MV-4-11 (cell line): Measurements from ENCODE around the gene SP2.
"Not testable (repeated sequence)": the region's sequence is repeated elsewhere in the genome, so short reads cannot be mapped to it uniquely, and the experiment has no call there.

Source experiments
- DNase-seq: peaks from one replicate; lab custom pipeline; 2025; lab: John Stamatoyannopoulos, UW

SP2 gene

GRCh38 chr17:47924785-47925677 is 29.0 kb downstream of the SP2 start:
- DNase-seq = no peak

GRCh38 chr17:47925678-47925988 is 29.6 kb downstream of the SP2 start:
- DNase-seq = no peak

GRCh38 chr17:47927821-47928400 is 31.9 kb downstream of the SP2 start:
- no peak for DNase-seq

DNA sequence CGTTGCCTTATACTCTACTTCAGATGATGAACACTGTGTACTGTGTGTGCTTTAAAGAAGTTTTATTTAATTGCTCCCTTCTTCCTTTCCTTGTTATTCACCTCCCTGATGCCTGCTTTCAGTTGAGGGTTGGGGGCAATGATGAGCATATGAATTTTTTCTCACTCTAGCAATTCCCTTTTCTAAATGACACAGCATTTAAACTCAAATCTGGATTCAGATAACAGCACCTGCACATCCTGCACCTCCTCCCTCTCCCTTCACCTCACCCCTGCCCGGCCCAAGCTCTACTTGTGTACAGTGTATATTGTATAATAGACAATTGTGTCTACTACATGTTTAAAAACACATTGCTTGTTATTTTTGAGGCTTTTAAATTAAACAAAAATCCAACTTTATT is 32.4 kb downstream of the SP2 start:
- no peak for DNase-seq

DNA sequence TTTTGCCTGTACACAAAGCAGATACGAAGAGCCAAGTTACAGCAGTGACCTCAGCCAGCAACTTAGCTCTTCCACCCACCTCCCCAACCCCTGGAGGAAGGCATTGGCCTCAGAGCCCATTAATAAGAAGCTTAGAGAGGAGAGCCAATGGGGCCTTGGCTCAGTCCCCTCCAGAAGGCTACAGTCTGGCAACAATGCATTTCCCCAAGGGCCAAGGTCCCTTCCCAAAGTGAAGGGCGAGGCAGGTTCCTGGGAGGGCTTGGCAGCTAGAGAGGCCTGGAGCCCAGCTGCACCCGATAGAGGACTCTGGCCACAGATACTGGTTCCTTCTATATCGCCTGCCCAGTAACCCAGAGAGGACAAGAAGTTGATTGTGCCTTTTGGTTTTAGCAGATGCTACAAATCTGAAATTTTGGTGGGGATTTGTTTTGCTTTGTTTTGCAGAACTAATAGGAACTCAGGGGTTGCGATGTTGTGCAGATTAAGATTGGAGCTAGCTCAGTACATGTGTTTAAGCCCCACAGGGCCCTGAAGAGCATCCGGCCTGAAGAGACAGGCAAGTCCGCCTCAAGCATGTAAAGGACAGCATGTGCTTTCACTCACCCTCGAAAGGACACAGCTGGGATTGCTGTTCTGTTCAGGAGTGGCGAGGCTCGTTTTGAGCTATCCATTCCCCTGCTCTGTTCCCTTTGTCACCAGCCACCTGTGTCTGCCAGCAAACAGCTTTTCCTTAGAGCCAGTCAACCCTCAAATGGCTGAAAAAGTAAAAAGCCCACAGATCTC is 33.4 kb downstream of the SP2 start:
- DNase-seq = no peak

DNA sequence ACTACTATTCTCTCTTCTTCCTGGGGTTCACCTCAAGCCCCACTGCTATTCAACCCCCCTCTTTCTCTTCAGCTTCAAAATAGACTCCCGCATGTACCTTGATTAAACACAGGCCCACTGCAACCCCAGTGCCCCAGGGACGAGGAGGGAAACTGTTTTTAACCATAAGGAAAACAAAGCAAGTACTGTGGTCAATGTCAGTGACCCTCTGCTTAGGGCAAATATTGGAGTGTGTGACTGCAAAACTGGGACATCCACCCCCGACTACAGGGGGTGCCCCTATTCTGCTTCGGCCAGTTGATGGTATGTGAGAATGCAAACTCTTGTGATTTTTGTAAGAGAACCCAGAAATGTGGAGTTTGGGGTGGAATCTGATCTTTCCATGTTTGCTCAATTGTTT is 35.8 kb downstream of the SP2 start:
- no peak for DNase-seq

- peak; percentile 12 for DNase-seq
Observed at GRCh38 chr17:47934856-47935255, 38.8 kb downstream of the SP2 start.

GRCh38 chr17:47935468-47935867 is 39.4 kb downstream of the SP2 start:
- not testable (repeated sequence) for DNase-seq

- no peak for DNase-seq
Observed at GRCh38 chr17:47935961-47936360, 39.9 kb downstream of the SP2 start.

- DNase-seq = peak; percentile 16
Observed at GRCh38 chr17:47937941-47938340, 41.9 kb downstream of the SP2 start.

DNA sequence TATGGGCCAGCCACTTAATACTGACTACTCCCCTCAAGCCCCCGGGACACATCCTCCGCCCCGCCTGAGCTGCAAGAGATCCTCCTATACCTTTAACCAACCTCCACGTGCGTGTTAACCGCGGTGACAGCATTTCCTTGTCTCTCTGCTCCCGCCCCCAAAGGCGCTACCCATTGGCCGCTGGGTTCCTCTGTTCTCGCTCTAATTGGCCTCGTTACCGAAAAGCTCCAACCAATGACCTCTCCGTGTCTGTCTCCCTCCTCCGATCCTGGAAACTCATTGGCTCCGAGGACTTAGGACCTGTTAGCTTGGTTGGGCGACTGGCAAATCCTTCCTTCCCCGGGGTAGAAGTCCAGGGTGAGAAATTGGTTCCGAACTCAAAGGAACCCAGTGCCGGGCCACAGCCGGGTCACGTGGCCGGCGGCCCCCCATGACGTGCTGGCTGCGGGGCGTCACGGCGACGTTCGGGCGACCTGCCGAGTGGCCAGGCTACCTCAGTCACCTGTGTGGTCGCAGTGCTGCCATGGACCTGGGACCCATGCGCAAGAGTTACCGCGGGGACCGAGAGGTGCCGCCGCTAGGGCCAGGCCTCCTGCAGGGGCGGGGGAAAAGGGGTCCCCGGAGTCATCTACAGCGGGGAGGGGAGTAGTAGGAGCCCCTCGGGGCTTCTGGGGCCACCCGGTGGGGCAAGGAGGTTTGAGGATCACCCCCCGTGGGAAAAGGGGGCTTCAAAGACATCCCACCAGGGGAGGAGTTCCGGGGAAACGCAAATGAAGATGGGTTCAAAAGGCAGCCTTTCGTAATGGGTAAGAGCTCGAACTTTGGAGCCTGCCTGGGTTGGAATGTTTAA is 45.4 kb downstream of the SP2 start, which contains the start of gene PNPO:
Gene PNPO, plus strand, starts transcription at position 326 of the 850 bp plus-strand sequence. Its CDS starts 105 bp downstream, at position 431.
- peak; percentile 99 for DNase-seq

DNA sequence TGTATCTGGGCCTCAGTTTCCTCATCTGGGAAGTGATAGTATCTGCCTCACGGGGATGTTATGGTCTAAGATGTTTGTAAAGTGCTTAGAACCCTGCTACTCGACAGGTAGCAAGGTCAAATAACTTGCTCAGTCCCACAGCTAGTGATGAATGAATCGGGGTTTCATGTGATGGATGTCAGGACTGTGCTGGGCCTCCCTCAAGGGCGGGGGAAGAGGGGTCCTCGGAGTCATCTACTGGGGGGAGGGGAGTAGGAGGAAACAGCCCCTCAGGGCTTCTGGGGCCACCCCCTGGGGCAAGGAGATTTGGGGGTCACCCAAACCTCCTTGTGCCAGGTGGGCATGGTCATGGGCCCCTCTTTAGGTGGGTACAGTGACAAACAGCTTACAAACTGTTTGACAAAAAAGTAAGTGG is 46.1 kb downstream of the SP2 start:
- no peak for DNase-seq

- no peak for DNase-seq
Observed at GRCh38 chr17:47942568-47942967, 46.5 kb downstream of the SP2 start.

DNA sequence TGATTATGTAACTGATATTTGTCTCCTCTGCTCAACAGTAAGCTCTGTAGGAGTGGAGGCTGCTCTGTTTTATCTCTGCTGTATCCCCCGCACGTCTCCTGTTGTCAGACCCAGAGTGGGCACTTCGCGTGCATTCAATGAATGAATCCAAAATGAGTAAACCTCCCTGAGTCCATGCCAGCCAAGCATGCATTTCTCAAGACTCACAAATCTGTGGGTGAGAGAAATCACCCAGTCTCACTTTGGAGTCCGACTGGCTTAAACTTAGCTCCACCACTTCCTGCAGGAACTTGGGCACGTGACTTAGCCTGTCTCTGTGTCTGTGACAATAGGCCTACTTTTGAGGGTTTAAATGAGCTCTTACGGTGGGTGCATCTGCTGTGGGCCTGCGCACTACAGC is 49.0 kb downstream of the SP2 start:
- DNase-seq = peak; percentile 84

DNA sequence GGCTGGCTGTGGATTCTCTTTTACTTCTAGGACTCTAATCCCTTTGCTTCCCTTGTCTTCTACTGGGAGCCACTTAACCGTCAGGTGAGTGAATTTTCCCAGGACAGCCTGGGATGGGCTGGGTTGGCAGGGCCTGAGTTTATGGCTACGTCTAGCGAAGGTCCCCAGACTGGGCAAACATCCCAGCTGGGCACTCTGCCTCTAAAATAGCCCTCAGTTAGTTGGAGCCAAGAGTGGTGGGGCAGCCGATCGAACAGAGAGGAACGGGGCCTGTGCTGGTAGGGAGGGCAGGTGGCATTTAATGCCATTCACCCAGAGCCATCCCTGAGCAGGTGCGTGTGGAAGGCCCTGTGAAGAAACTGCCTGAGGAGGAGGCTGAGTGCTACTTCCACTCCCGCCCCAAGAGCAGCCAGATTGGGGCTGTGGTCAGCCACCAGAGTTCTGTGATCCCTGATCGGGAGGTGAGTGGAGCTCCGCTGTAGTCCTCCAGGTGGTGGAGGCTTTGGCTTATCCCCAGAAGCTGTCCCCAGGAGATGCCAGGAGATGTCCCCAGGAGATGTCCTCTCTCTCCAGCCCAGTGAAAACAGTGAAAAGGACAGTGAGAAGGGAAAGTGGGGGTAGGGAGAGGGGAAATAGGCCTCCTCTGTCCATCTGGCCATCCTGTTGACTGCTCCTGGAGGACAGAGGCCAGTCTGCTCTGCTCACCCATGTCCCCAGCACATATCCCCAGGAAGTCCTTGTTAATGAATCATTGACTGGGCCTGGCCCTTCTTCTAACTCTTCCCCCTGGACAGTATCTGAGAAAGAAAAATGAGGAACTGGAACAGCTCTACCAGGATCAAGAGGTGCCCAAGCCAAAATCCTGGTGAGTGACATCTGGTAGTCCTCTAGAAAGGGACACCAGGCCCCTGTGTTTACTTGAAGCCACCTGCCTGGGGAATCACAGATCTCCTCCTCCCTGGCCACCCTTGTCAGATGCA is 49.8 kb downstream of the SP2 start:
- peak; percentile 72 for DNase-seq

DNA sequence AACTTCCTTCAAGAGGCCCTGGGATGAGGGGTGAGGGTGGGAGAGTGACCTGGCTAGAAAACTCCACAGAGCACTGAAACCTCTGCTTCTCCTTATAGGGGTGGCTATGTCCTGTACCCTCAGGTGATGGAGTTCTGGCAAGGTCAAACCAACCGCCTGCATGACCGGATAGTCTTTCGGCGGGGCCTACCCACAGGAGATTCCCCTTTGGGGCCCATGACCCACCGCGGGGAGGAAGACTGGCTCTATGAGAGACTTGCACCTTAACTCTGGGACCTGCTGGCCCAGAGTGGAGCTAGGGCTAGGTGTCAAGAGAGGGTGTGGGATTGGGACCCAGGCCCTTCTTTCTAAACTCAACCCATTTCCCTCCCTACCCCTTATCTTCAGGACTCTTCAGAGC is 50.5 kb downstream of the SP2 start:
- DNase-seq = no peak

- DNase-seq = peak; percentile 58
Observed at GRCh38 chr17:47946929-47947397, 50.9 kb downstream of the SP2 start.

GRCh38 chr17:47948706-47949196 is 52.7 kb downstream of the SP2 start:
- no peak for DNase-seq

DNA sequence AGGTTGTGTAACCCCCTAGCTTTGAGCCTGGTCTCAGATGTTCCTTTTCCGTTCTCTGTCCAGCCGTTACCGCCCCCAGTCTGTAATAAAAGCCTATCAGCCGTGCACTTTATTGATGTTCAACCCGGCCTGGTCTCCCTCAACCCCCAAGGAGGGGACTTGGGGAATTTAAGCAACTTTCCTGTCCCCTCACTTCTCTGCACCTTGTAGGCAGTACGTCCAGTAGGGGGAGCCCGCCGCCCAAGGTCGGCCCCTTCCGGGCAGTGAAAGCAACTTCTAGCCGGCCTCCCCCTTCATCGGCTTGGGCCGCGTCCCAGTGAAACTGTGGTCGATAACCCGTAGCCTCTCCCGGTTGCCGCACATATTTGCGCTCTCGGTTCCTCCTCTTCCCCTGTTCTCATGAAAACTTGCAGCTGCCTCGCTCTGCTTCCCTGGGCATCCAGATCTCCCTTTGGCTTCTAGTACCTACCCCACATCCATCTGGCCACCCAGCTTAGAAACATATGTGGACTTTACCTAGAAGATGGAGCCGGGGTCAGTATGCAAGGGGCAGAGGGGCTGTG is 53.2 kb downstream of the SP2 start:
- DNase-seq = peak; percentile 82

GRCh38 chr17:47949946-47950345 is 53.9 kb downstream of the SP2 start:
- peak; percentile 18 for DNase-seq
